Liver (tissue), 3 donors: Measurements from ENCODE around the gene KIRREL1.

ENCODE experiments used
- CTCF ChIP-seq: fragments of 150-350 bp; IDR thresholded peaks from 2 replicates; pipeline ENCODE4 v1.5.1; 2017; ENCODE audit warnings: improper control_type of control experiment, low read depth, low read length; ENCODE audit not compliant: missing input control
- FOXA1 ChIP-seq: IDR thresholded peaks from 2 replicates; pipeline ENCODE4 v1.6.1; 2016; ENCODE audit warnings: antibody characterized with exemption
- MAX ChIP-seq: IDR thresholded peaks from 2 replicates; pipeline ENCODE4 v1.6.1; 2016; ENCODE audit warnings: antibody characterized with exemption
- RXRA ChIP-seq, 2 donors: IDR thresholded peaks; 2 replicates each; pipeline ENCODE4 v1.6.1; 2017 to 2018; ENCODE audit warnings: antibody characterized with exemption in 2 of 2, mild to moderate bottlenecking in 1 of 2
- SP1 ChIP-seq: IDR thresholded peaks from 2 replicates; pipeline ENCODE4 v1.6.1; 2018; ENCODE audit warnings: antibody characterized with exemption, mild to moderate bottlenecking
- donor health status: healthy.
- donor health status: healthy.

- TF ChIP-seq MAX (no peak), SP1 (no peak), CTCF (no peak), FOXA1 (no peak), RXRA (IDR thresholded peaks at IDR 0.05) (no peak)
These were observed 31.3 kb downstream of the KIRREL1 start for GRCh38 chr1:158024737-158025136.
